Activated gamma-delta T cell (primary cell): ENCODE measurements around the gene RAET1G.
"Not testable (repeated sequence)": the region's sequence is repeated elsewhere in the genome, so short reads cannot be mapped to it uniquely, and the experiment has no call there.

Experiments used
- DNase-seq: peaks from one replicate; lab custom pipeline; 2025; lab: John Stamatoyannopoulos, UW

The RAET1G gene

DNA sequence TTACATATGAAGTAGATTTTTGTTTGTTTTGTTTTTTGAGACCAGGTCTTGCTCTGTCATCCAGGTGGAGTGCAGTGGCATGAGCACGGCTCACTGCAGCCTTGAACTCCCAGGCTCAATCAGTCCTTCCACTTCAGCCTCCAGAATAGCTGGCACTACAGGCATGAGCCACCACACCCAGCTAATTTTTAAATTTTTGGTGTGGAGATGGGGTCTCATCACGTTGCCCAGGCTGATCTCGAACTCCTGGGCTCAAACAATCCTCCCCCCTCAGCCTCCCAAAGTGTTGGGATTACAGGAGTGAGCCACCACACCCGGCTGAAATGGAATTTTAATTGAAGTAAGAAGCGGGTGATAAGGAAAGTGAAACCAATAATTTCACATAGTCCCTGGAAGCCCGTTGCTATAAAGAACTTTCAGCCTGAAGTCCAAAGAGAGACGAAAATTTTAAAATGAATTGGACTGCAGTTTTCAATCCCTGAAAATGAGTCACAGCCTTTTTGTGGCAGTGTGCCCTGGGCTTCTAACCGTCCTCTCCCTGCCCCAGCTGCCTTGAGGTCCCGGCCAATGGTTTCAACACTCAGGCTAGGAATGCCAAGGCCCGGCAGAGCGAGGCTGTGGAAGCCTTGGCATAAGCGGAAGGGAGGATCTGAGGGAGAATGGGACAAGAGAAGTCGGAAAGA lies 25.8 kb downstream of the RAET1G start:
- no peak for DNase-seq

DNA sequence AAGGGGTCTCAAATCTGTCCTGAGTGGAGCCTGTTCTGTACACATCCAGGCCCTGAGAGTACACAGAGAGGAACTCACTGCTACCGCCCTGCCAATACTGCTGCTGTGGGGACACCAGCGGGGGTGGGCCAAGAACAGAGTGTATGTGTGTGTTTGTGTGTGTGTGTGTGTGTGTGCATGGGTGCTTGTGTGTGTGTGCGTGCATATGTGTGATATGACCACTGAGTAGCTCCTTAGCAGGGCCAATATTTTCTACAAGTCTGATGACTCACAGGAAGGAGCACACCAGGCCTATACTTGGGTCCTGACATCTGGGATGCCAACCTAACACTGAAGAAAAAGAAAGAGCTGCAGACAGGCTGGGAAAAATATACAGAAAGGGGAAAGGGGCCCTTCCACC lies 26.4 kb downstream of the RAET1G start:
- no peak for DNase-seq

DNA sequence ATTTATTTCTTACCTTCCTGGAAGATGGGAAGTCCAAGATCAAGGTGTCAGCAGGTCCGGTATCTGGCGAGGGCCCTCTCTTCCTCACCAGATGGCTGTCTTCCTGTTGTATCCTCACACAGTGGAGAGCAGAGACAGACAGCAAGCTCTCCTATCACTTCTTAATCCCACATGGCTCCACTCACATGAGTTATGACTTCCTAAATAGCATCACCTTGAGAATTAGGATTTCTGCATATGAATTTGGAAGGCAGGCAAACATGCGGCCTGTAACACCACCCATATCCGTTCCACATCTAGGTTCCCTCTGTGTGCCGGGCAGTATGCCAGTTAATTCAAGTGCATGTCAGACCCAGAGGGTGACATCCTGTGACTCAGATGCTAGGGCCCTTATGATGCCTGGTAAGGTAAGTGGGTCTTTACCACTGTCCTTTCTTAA lies 27.1 kb downstream of the RAET1G start:
- no peak for DNase-seq

GRCh38 chr6:149895048-149895590 lies 27.8 kb downstream of the RAET1G start:
- DNase-seq: no peak

DNA sequence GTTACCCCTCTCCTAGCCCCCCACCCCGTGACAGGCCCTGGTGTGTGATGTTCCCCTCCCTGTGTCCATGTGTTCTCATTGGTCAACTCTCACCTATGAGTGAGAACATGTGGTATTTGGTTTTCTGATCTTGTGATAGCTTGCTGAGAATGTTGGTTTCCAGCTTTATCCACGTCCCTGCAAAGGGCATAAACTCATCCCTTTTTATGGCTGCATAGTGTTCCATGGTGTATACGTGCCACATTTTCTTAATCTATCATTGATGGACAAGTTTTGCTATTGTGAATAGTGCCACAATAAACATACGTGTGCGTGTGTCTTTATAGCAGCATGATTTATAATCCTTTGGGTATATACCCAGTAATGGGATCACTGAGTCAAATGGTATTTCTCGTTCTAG lies 31.1 kb downstream of the RAET1G start:
- not testable (repeated sequence) for DNase-seq

DNA sequence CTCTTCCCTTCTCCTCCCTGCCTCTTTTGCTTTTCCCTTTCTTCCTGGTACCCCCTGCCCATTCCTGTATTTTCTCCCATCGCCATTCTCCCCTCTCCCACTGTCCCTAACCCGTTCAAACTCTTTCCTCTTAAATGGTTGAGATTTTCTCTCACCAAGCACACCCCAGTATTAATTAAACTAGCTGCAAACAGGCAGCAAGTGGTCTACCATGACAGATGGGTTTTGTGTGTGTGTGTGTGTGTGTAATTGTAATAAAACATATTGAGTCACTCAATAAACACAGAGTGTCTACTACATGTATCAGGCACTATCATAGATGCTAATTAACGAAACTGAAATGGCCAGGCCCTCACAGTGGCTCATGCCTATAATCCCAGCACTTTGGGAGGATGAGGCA lies 31.7 kb downstream of the RAET1G start:
- no peak for DNase-seq

GRCh38 chr6:149890629-149891045 lies 32.3 kb downstream of the RAET1G start:
- no peak for DNase-seq

GRCh38 chr6:149889326-149889725 lies 33.6 kb downstream of the RAET1G start:
- DNase-seq: no peak

DNA sequence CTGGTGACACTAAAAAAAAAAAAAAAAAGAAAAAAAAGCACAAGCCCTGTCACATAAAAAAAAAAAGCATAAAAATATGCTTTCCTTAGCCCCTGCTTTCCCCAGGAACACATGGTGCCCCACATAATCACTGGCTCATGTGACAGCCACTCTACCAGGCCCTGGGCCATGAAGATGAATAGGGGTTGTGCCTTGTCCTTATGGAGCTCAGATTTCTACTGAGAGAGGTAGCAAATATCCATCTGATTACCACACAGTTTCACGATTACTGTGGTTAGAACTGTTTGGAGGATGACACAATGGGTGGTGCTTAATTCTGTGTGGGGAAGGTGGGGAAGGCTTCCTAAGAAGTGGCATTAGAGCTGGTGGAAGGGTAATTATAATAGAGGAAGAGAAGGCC lies 34.3 kb downstream of the RAET1G start:
- no peak for DNase-seq

DNA sequence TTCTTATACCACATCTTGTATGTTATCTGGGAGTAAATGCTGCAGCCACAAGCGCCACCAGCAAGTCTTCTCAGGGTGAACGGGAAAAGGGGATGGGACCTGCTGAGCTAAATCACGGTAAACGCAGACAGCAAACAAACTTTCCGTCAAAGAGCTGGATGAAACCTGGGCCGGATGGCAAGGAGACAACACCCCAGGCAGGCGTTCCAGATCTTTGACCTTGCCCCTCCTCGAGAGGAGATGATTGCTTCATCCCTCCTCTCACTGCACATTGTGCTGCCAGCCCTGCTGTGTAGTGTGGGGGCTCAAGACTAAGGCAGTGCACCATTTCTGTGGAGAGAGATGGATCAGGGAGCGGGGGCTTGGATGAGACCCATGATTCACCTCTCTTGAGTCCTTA lies 34.8 kb downstream of the RAET1G start:
- DNase-seq: no peak

DNA sequence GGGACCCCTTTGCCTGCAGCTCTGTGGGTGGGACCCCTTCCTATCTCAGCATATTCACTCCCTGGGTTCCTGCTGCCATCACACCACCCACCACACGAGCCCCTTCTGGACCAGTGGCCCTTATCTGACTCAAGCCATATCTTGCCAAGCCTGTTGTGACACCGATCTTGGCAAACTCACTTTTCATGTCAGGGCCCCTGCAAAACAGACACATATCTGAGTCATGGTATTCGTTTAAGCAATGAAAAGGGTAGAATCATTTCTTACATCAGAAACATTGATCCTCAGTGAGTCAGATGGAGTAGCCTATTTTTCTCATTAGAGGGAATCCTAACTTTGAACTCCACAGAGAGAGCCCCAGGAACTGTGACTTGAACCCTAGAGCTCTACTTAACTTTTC lies 35.6 kb downstream of the RAET1G start:
- DNase-seq: no peak

GRCh38 chr6:149885888-149886287 lies 37.0 kb downstream of the RAET1G start:
- DNase-seq: no peak

- no peak for DNase-seq
Measured at GRCh38 chr6:149884617-149885016, 38.3 kb downstream of the RAET1G start.

- no peak for DNase-seq
Measured at GRCh38 chr6:149884215-149884614, 38.7 kb downstream of the RAET1G start.

DNA sequence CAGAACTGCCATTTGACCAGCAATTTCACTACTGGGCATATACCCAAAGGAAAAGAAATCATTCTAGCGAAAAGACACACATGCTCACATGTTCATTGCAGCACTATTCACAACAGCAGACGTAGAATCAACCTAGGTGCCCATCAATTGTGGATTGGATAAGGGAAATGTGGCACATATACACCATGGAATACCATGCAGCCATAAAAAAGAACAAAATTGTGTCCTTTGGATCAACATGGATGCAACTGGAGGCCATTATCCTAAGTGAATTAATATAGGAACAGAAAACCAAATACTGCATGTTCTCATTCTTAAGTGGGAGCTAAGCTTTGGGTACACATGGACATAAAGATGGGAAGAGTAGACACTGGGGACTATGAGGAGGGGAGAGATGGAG lies 41.1 kb downstream of the RAET1G start:
- no peak for DNase-seq

DNA sequence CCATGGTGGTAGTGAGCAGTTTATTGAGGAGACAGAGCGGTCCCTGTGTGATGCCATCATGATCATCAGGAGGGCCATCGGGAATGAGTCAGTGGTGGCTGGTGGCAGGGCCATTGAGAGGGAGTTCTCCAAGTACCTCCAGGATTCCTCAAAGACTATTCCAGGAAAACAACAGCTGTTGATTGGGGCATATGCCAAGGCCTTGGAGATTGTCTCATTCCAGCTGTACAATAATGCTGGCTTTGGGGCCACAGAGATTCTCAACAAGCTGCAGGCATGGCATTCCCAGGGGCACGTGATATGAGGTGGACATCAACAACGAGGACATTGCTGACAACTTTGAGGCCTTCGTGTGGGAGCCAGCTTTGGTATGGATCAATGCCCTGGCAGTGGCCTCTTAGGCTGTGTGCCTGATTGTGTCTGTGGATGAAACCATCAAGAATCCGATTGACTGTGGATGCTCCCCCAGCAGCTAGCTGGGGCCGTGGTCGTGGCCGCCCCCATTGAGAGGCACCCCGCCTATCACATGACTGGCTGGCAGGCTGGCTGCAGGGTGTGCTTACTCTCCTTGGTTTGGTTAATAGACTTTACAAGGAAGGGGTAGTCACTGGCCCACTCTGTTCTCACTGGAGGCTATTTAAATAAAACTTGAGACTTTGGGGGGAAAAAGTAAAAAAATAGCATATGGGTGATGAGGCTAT lies 41.7 kb downstream of the RAET1G start:
- DNase-seq: no peak

DNA sequence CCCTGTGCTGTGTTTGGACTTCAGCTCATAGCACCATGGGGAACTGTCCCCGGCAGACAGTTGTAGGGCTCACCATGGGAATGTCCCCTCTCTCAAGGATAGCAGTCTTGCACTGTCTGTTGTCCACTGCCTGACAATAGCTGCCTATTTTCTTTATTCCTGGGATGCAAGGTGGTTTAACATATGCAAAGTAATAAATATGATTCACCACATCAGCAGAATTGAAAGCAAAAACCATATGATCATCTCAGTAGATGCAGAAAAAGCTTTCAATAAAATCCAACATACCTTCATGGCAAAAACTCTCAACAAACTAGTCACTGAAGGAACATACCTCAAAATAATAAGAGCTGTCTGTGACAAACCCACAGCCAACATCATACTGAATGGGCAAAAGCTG lies 45.3 kb downstream of the RAET1G start:
- DNase-seq: no peak

GRCh38 chr6:149876241-149876933 lies 46.5 kb downstream of the RAET1G start:
- no peak for DNase-seq

GRCh38 chr6:149872233-149872632 lies 50.7 kb downstream of the RAET1G start:
- DNase-seq: no peak

- DNase-seq: no peak
Measured at GRCh38 chr6:149871182-149871581, 51.7 kb downstream of the RAET1G start.

DNA sequence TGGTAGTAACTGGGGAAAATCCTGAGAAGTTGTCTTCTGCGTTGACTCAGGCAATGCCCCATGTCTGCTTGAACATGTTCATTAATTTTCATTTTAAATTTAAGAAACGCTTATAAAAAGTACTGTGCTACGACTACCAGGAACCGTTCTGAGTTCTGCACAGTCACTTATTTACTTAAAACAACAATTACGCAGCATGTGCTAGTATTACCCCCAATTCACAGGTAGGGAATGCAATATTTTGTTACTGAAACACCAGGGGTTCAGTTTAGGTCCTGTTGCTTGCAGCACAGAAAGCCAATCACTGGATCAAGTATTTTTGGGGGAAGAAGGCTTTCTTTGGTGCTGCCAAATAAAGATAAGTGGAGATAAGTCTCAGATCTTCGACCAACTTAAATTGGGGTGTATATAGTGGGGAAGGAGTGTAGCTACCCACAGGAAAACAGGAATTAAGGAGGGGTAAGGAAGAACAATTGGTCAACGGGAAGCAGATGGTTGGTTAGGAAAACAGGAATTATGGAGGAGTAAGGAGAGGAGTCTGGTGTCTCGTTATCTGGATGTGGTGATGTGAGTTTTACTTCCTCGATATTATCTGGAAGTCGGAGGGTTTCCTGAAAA lies 53.5 kb downstream of the RAET1G start:
- no peak for DNase-seq

DNA sequence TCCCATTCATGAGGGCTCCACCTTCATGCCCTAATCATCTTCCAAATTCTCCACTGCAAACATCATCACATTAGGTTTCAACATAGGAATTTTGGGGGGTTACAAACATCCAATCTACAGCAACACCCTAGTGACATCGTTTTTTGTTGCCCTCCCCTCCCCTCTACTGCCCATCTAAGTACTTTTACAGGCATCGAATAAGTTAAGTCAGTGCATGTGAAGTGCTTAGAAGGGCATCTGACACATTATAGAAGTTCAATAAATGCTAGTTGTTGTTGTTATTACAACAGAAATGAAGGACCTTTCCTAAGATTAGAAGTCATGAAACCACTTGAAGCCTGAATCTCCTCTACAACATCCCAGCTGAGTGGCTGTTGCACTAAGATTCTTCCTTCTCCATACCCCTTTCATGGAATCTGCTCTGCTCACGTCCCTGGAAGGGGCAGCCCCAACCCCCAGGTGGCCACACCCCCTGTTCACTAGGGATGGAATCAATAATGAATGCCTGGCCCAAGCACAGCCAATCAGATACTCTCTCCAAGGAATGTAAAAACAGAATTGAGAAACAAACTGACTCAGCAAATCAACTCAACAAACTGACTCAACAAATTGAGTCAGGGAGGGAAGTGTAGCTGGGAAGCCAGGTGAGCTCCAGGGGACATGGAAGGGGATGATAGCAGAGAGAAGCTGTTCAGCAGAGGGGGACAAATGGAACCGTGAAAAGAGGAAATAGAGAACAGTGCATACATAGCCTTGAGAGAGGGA lies 54.9 kb downstream of the RAET1G start:
- DNase-seq: no peak
